ENCODE measurements around the gene GRID2. TPM values are rescaled to one million over a fixed set of nuclear protein-coding genes. Genes with fewer than 3 reads are reported as not detected.

GRID2 gene
- total RNA-seq, 1 donor from 2014 or later = not detected

- DNase-seq (ENCODE audit: extremely low spot score in 2 of 2) = no peak
- H3K4me1 ChIP-seq = no peaks in the 10 kb centered on the region
- H3K4me3 ChIP-seq = no peak overlapping the region
- H3K27ac ChIP-seq = no peak overlapping the region
- intact Hi-C loops (cut with DNase I) = no loop called here
- H3K9me3 ChIP-seq = no peaks in the 10 kb centered on the region
- no peaks in the 10 kb centered on the region for H3K27me3 ChIP-seq
- TF ChIP-seq POLR2A (IDR thresholded peaks at IDR 0.05) (no peak), CTCF (IDR thresholded peaks at IDR 0.05) (no peak), POLR2AphosphoS5 (IDR thresholded peaks at IDR 0.05; ENCODE audit: insufficient read depth in 1 of 2, low read depth in 1 of 2) (no peak)
- H3K36me3 ChIP-seq = no peaks in the 10 kb centered on the region
Observed at GRCh38 chr4:93772858-93773257, 1469.1 kb downstream of the GRID2 start.

- Histone ChIP-seq H3K4me1 (no peaks in the 10 kb centered on the region), H3K27ac (no peak overlapping the region), H3K36me3 (no peaks in the 10 kb centered on the region), H3K27me3 (no peaks in the 10 kb centered on the region), H3K9me3 (no peaks in the 10 kb centered on the region), H3K4me3 (no peak overlapping the region)
- intact Hi-C loops (cut with DNase I) = no loop called here
- TF ChIP-seq CTCF (IDR thresholded peaks at IDR 0.05) = no peak
- no peak for TF ChIP-seq POLR2AphosphoS5 (IDR thresholded peaks at IDR 0.05; ENCODE audit: insufficient read depth in 1 of 2, low read depth in 1 of 2)
- no peak for TF ChIP-seq POLR2A (IDR thresholded peaks at IDR 0.05)
- no peak for DNase-seq (ENCODE audit: extremely low spot score in 2 of 2)
Observed at GRCh38 chr4:93775551-93775950, 1471.8 kb downstream of the GRID2 start.

GRCh38 chr4:93776386-93777080 is 1472.8 kb downstream of the GRID2 start:
- Histone ChIP-seq H3K27me3 (no peaks in the 10 kb centered on the region), H3K4me1 (no peaks in the 10 kb centered on the region), H3K4me3 (no peak overlapping the region), H3K36me3 (no peaks in the 10 kb centered on the region), H3K27ac (no peak overlapping the region), H3K9me3 (no peaks in the 10 kb centered on the region)
- no peak for TF ChIP-seq CTCF (IDR thresholded peaks at IDR 0.05)
- TF ChIP-seq POLR2AphosphoS5 (IDR thresholded peaks at IDR 0.05; ENCODE audit: insufficient read depth in 1 of 2, low read depth in 1 of 2) = no peak
- no peak for TF ChIP-seq POLR2A (IDR thresholded peaks at IDR 0.05)
- DNase-seq (ENCODE audit: extremely low spot score in 2 of 2) = no peak
- intact Hi-C loops (cut with DNase I) = no loop called here

- Histone ChIP-seq H3K27me3 (no peaks in the 10 kb centered on the region), H3K36me3 (no peaks in the 10 kb centered on the region), H3K4me3 (no peak overlapping the region), H3K27ac (no peak overlapping the region), H3K9me3 (no peaks in the 10 kb centered on the region), H3K4me1 (no peaks in the 10 kb centered on the region)
- no peak for TF ChIP-seq CTCF (IDR thresholded peaks at IDR 0.05)
- TF ChIP-seq POLR2AphosphoS5 (IDR thresholded peaks at IDR 0.05; ENCODE audit: insufficient read depth in 1 of 2, low read depth in 1 of 2) = no peak
- no peak for TF ChIP-seq POLR2A (IDR thresholded peaks at IDR 0.05)
- no peak for DNase-seq (ENCODE audit: extremely low spot score in 2 of 2)
- intact Hi-C loops (cut with DNase I) = no loop called here
Observed at GRCh38 chr4:93777081-93777460, 1473.3 kb downstream of the GRID2 start.

- DNase-seq (ENCODE audit: extremely low spot score in 2 of 2) = no peak
- no peak for TF ChIP-seq CTCF (IDR thresholded peaks at IDR 0.05)
- no peak for TF ChIP-seq POLR2A (IDR thresholded peaks at IDR 0.05)
- TF ChIP-seq POLR2AphosphoS5 (IDR thresholded peaks at IDR 0.05; ENCODE audit: insufficient read depth in 1 of 2, low read depth in 1 of 2) = no peak
- Histone ChIP-seq H3K4me1 (no peaks in the 10 kb centered on the region), H3K27me3 (no peaks in the 10 kb centered on the region), H3K36me3 (no peaks in the 10 kb centered on the region), H3K27ac (no peak overlapping the region), H3K4me3 (no peak overlapping the region), H3K9me3 (no peaks in the 10 kb centered on the region)
- intact Hi-C loops (cut with DNase I) = no loop called here
Observed at GRCh38 chr4:93779228-93779627, 1475.5 kb downstream of the GRID2 start.
